RWPE2 (cell line): ENCODE results near the gene KRTAP10-4.
"Not testable (repeated sequence)": the region's sequence is repeated elsewhere in the genome, so short reads cannot be mapped to it uniquely, and the experiment has no call there.

Experiments
- ATAC-seq: fragments of 200-7000 bp; cut with Tn5 transposase; 3 replicates; pipeline ENCODE4 v1.9.1; 2021; ENCODE audit warnings: low read depth
- DNase-seq: peaks from one replicate; pipeline ENCODE4 v3.0.0-alpha.2; 2020; ENCODE audit warnings: low spot score
- H3K27ac ChIP-seq: fragments of 450-650 bp; 2 replicates; pipeline ENCODE4 v1.5.1; 2017; ENCODE audit warnings: mild to moderate bottlenecking; ENCODE audit not compliant: poor library complexity, severe bottlenecking
- H3K27me3 ChIP-seq: fragments of 250-450 bp; sonication (Bioruptor Pico); 2 replicates; pipeline ENCODE4 v1.5.1; 2021; ENCODE audit warnings: mild to moderate bottlenecking, moderate library complexity; ENCODE audit not compliant: insufficient read depth, poor library complexity, severe bottlenecking
- H3K36me3 ChIP-seq: fragments of 250-450 bp; sonication (Bioruptor Pico); 2 replicates; pipeline ENCODE4 v1.5.1; 2020; ENCODE audit warnings: low read depth, mild to moderate bottlenecking, moderate library complexity
- H3K4me1 ChIP-seq: fragments of 250-450 bp; sonication (Bioruptor Pico); 2 replicates; pipeline ENCODE4 v1.5.1; 2021; ENCODE audit warnings: mild to moderate bottlenecking, moderate library complexity; ENCODE audit not compliant: insufficient read depth, poor library complexity, severe bottlenecking
- H3K4me3 ChIP-seq: fragments of 250-450 bp; sonication (Bioruptor Pico); 2 replicates; pipeline ENCODE4 v1.5.1; 2021; ENCODE audit warnings: mild to moderate bottlenecking, moderate library complexity; ENCODE audit not compliant: severe bottlenecking
- H3K9me3 ChIP-seq: fragments of 250-450 bp; sonication (Bioruptor Pico); 2 replicates; pipeline ENCODE4 v1.5.1; 2021; ENCODE audit warnings: mild to moderate bottlenecking, moderate library complexity; ENCODE audit not compliant: severe bottlenecking
- CTCF ChIP-seq: fragments of 450-650 bp; IDR thresholded peaks from one replicate; pipeline ENCODE4 v1.5.1; 2017; ENCODE audit warnings: mild to moderate bottlenecking, moderate library complexity; ENCODE audit not compliant: poor library complexity, severe bottlenecking

KRTAP10-4 gene

GRCh38 chr21:44549525-44550211 is 23.9 kb upstream of the KRTAP10-4 start:
- DNase-seq (no peak), ATAC-seq (no peak)
- no peak overlapping the region for H3K4me3 ChIP-seq
- no peak for TF ChIP-seq CTCF
- H3K27ac ChIP-seq = no peak overlapping the region
- no peaks in the 10 kb centered on the region for H3K9me3 ChIP-seq
- H3K27me3 ChIP-seq = peaks cover 1% of the 10 kb centered on the region
- peaks cover 10% of the 10 kb centered on the region for H3K4me1 ChIP-seq
- no peaks in the 10 kb centered on the region for H3K36me3 ChIP-seq

- not testable (repeated sequence) for DNase-seq, ATAC-seq, H3K36me3 ChIP-seq, H3K4me1 ChIP-seq, H3K27ac ChIP-seq, H3K4me3 ChIP-seq, H3K9me3 ChIP-seq, H3K27me3 ChIP-seq
Measured at GRCh38 chr21:44550285-44550684, 23.2 kb upstream of the KRTAP10-4 start.

- no peak for TF ChIP-seq CTCF
- Histone ChIP-seq H3K36me3 (no peaks in the 10 kb centered on the region), H3K4me3 (no peak overlapping the region), H3K27me3 (peaks cover 6% of the 10 kb centered on the region), H3K4me1 (peaks cover 10% of the 10 kb centered on the region), H3K27ac (no peak overlapping the region), H3K9me3 (no peaks in the 10 kb centered on the region)
- DNase-seq = no peak
- ATAC-seq = no peak
Measured at GRCh38 chr21:44550807-44551206, 22.7 kb upstream of the KRTAP10-4 start.

- no peak for TF ChIP-seq CTCF
- ATAC-seq = no peak
- Histone ChIP-seq H3K9me3 (no peaks in the 10 kb centered on the region), H3K27ac (no peak within 1 kb of the TSS), H3K4me3 (no peak within 1 kb of the TSS), H3K27me3 (peaks cover 6% of the 10 kb centered on the region), H3K36me3 (no peaks in the 10 kb centered on the region), H3K4me1 (peaks cover 10% of the 10 kb centered on the region)
- DNase-seq = no peak
Measured at GRCh38 chr21:44551340-44551961, 22.1 kb upstream of the KRTAP10-4 start, which contains the start of gene KRTAP10-2. Gene KRTAP10-2, minus strand, starts transcription at chr21:44551505. Its CDS starts 47 bp downstream, at chr21:44551458.

- peaks cover 10% of the 10 kb centered on the region for H3K4me1 ChIP-seq
- no peak for TF ChIP-seq CTCF
- H3K27me3 ChIP-seq = peaks cover 9% of the 10 kb centered on the region
- H3K4me3 ChIP-seq = no peak overlapping the region
- ATAC-seq (no peak), DNase-seq (no peak)
- no peaks in the 10 kb centered on the region for H3K36me3 ChIP-seq
- no peaks in the 10 kb centered on the region for H3K9me3 ChIP-seq
- no peak overlapping the region for H3K27ac ChIP-seq
Measured at GRCh38 chr21:44552136-44552535, 21.4 kb upstream of the KRTAP10-4 start.
